Measurements from ENCODE around the gene CSRP1. TPM values are rescaled to one million over a fixed set of nuclear protein-coding genes. Genes with fewer than 3 reads are reported as not detected.
"Not testable (repeated sequence)": the region's sequence is repeated elsewhere in the genome, so short reads cannot be mapped to it uniquely, and the experiment has no call there.

CSRP1 gene
- total and polyA plus RNA-seq, 4 donors: 143 to 278 (median 227) TPM

- peaks cover 0 to 35% (median 34%) of the 10 kb centered on the region in 4 donors for H3K36me3 ChIP-seq (ENCODE audit: control insufficient read depth in 4 of 4, insufficient read depth in 4 of 4, low read length in 4 of 4)
- H3K27me3 ChIP-seq (ENCODE audit: control insufficient read depth in 3 of 3, insufficient read depth in 3 of 3, low read length in 2 of 3): no peaks in the 10 kb centered on the region
- peaks cover 0 to 1% (median 0%) of the 10 kb centered on the region in 4 donors for H3K9me3 ChIP-seq (ENCODE audit: control insufficient read depth in 4 of 4, insufficient read depth in 3 of 4, low read length in 3 of 4)
- H3K9ac ChIP-seq (ENCODE audit: insufficient read depth in 1 of 2, low read length in 2 of 2): no peak overlapping the region
- TF ChIP-seq CTCF (IDR thresholded peaks at IDR 0.05; ENCODE audit: control extremely low read depth, extremely low read depth): no peak
- ATAC-seq (ENCODE audit: insufficient read depth, low FRiP score) (no peak), DNase-seq (peak; percentile 93 to 98 (median 98))
- peak overlapping the region in 1 of 2 donors; percentile 74 for H3K27ac ChIP-seq (ENCODE audit: low read depth in 1 of 2, low read length in 1 of 2)
- no peak overlapping the region for H3K4me3 ChIP-seq
- peaks cover 25 to 85% (median 48%) of the 10 kb centered on the region in 5 donors for H3K4me1 ChIP-seq (ENCODE audit: control insufficient read depth in 5 of 5, insufficient read depth in 5 of 5, low read length in 5 of 5)
- WGBS, 2 donors: 16 to 24% methylated on average over 15 of the region's 15 CpGs
Observed at GRCh38 chr1:201493757-201494617, 12.9 kb downstream of the CSRP1 start.

DNA sequence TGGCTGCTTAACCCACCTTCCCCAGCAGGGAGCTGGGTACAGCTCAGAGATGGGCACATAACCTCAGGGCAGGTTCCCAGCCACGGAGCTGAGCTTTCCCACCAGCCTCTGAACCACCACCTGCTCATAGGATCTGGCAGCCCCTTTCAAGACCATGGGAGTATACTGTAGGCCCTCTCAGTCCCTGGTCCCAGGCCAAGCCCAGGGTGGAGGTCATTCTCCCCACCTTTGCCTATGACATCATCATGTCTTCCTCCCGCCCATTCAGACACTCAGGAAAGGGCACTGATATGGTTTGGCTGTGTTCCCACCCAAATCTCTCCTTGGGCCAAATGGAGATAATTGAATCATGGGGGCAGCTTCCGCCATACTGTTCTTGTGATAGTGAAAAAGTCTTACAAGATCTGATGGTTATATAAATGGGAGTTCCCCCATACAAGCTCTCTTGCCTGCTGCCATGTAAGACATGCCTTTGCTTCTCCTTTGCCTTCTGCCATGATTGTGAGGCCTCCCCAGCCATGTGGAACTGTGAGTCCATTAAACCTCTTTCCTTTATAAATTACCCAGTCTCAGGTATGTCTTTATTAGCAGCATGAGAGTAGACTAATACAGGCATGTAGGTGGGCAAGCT, 13.8 kb downstream of the CSRP1 start:
- not testable (repeated sequence) for H3K4me3 ChIP-seq; ATAC-seq (ENCODE audit: insufficient read depth, low FRiP score); H3K27me3 ChIP-seq (ENCODE audit: control insufficient read depth in 3 of 3, insufficient read depth in 3 of 3, low read length in 2 of 3); H3K9me3 ChIP-seq (ENCODE audit: control insufficient read depth in 4 of 4, insufficient read depth in 3 of 4, low read length in 3 of 4); H3K9ac ChIP-seq (ENCODE audit: insufficient read depth in 1 of 2, low read length in 2 of 2); DNase-seq
- 83 to 84% methylated on average over 3 of the region's 3 CpGs for WGBS, 2 donors
- Histone ChIP-seq H3K27ac (ENCODE audit: low read depth in 1 of 2, low read length in 1 of 2) (peak overlapping the region in 1 of 2 donors; percentile 74), H3K36me3 (ENCODE audit: control insufficient read depth in 4 of 4, insufficient read depth in 4 of 4, low read length in 4 of 4) (peaks cover 0 to 40% (median 35%) of the 10 kb centered on the region in 4 donors), H3K4me1 (ENCODE audit: control insufficient read depth in 5 of 5, insufficient read depth in 5 of 5, low read length in 5 of 5) (peaks cover 25 to 87% (median 51%) of the 10 kb centered on the region in 5 donors)

GRCh38 chr1:201491896-201492511, 14.9 kb downstream of the CSRP1 start:
- Histone ChIP-seq H3K9ac (ENCODE audit: insufficient read depth in 1 of 2, low read length in 2 of 2) (no peak overlapping the region), H3K9me3 (ENCODE audit: control insufficient read depth in 4 of 4, insufficient read depth in 3 of 4, low read length in 3 of 4) (peaks cover 0 to 1% (median 0%) of the 10 kb centered on the region in 4 donors), H3K4me3 (no peak overlapping the region), H3K4me1 (ENCODE audit: control insufficient read depth in 5 of 5, insufficient read depth in 5 of 5, low read length in 5 of 5) (peaks cover 25 to 88% (median 50%) of the 10 kb centered on the region in 5 donors), H3K27me3 (ENCODE audit: control insufficient read depth in 3 of 3, insufficient read depth in 3 of 3, low read length in 2 of 3) (no peaks in the 10 kb centered on the region), H3K27ac (ENCODE audit: low read depth in 1 of 2, low read length in 1 of 2) (peak overlapping the region in 1 of 2 donors; percentile 65), H3K36me3 (ENCODE audit: control insufficient read depth in 4 of 4, insufficient read depth in 4 of 4, low read length in 4 of 4) (peaks cover 0 to 51% (median 44%) of the 10 kb centered on the region in 4 donors)
- peak in 1 of 3 donors; percentile 44 for DNase-seq
- no peak for ATAC-seq (ENCODE audit: insufficient read depth, low FRiP score)
- TF ChIP-seq CTCF (IDR thresholded peaks at IDR 0.05; ENCODE audit: control extremely low read depth, extremely low read depth): no peak
- WGBS, 2 donors: 73 to 96% methylated on average over 3 of the region's 3 CpGs

Measured in lung (tissue), 12 donors.